Stimulated activated CD8-positive, alpha-beta memory T cell treated with anti-CD3 and anti-CD28 coated beads, Interleukin-4, amount 100 ng/mL, for 4 hours (primary cell): Measurements from ENCODE around the gene TSPY3.
"Not testable (repeated sequence)": the region's sequence is repeated elsewhere in the genome, so short reads cannot be mapped to it uniquely, and the experiment has no call there.

Experiments used
- DNase-seq, 2 donors: peaks; one replicate each; pipeline ENCODE4 v3.0.0-alpha.2; 2020; ENCODE audit warnings: low read depth in 2 of 2, low spot score in 1 of 2

The TSPY3 gene

GRCh38 chrY:9398121-9398520, at the start of gene TSPY3:
TSS of gene TSPY3 (plus strand) at chrY:9398421. CDS start at chrY:9398467, 46 bp downstream.
- DNase-seq = not testable (repeated sequence)

- not testable (repeated sequence) for DNase-seq
Observed at GRCh38 chrY:9357497-9357896, 40.7 kb upstream of the TSPY3 start, which contains the start of gene TSPY8. TSS of gene TSPY8 (plus strand) at chrY:9357797. CDS start at chrY:9357843, 46 bp downstream.

DNA sequence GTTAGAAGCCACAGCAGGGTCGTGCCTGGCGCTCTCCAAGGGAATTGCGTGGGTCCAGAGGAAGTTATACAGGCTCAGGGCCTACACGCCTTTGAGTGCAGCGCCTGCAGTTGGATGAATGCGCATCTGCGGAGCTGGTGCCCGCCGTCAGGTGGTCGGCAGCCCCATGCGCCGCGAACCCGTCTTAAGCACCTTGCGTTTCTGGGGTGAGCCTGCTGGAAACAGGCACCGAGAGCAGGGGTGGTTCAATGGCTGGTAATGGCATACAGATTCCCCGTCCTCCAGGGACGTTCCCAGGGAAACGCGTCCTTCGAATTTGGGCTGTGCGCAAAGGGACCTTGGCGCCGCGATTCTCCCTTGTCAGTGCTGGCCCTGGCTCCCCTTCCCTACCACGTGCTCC, 1.7 kb upstream of the TSPY3 start:
- DNase-seq = not testable (repeated sequence)
